ENCODE data around the gene NDUFB8.
A peak's percentile ranks its signal among the peaks of the same experiment; 100 is the strongest.

NDUFB8 gene

DNA sequence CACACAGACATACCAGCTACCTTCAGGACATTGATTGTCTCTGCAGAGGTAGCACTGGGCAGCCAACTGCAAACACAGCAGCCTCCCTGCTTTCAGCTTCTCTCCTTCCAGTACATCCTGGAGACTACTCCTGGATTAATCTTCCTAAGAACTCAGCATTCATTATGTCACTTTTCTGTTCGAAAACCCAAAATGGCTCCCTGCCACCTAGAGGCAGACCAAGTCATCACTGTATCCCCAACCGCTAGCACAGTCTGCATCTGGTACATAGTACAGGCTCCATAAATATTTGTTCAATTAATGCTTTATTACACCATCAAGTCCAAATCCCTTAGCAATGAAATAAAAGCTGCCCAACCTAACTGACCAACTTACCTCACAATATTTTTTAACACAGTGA lies 5.0 kb downstream of the NDUFB8 start:
- Histone ChIP-seq H3K4me3 (ENCODE audit: low read depth, low read length) (no peak overlapping the region), H3K27me3 (ENCODE audit: insufficient read depth, low read depth, severe bottlenecking) (peaks cover 11% of the 10 kb centered on the region), H3K36me3 (peaks cover 52% of the 10 kb centered on the region), H3K27ac (no peak overlapping the region), H3K9me3 (ENCODE audit: severe bottlenecking) (no peaks in the 10 kb centered on the region)
- TF ChIP-seq, protein P1, sequence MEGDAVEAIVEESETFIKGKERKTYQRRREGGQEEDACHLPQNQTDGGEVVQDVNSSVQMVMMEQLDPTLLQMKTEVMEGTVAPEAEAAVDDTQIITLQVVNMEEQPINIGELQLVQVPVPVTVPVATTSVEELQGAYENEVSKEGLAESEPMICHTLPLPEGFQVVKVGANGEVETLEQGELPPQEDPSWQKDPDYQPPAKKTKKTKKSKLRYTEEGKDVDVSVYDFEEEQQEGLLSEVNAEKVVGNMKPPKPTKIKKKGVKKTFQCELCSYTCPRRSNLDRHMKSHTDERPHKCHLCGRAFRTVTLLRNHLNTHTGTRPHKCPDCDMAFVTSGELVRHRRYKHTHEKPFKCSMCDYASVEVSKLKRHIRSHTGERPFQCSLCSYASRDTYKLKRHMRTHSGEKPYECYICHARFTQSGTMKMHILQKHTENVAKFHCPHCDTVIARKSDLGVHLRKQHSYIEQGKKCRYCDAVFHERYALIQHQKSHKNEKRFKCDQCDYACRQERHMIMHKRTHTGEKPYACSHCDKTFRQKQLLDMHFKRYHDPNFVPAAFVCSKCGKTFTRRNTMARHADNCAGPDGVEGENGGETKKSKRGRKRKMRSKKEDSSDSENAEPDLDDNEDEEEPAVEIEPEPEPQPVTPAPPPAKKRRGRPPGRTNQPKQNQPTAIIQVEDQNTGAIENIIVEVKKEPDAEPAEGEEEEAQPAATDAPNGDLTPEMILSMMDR (IDR thresholded peaks at IDR 0.05; ENCODE audit: low read depth, low read length) = 0 out of 2 replicates have a peak, but pooled peaks have one; percentile 1
- no peak for DNase-seq

DNA sequence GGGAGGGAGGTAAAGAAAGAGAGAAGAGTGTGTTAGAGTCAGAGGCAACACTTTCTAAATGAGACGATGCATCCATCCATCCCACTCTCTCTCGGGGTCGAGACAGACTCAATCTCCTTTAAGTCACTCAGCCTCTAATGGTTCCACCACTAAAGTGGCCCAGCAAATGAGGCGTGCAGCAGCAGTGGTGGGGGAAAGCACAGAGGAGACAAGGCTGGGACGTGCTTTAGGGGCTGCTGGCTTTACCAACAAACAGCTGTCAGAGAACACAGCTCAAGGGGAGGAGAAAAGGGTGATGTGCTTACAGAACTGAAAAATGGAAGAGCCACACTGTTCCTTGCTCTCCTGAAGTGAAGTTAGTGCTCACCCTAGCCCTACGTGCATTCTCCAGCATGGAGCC lies 5.5 kb downstream of the NDUFB8 start:
- Histone ChIP-seq H3K36me3 (peaks cover 52% of the 10 kb centered on the region), H3K27ac (no peak overlapping the region), H3K27me3 (ENCODE audit: insufficient read depth, low read depth, severe bottlenecking) (peaks cover 15% of the 10 kb centered on the region), H3K9me3 (ENCODE audit: severe bottlenecking) (no peaks in the 10 kb centered on the region), H3K4me3 (ENCODE audit: low read depth, low read length) (no peak overlapping the region)
- TF ChIP-seq, protein P1 (IDR thresholded peaks at IDR 0.05; ENCODE audit: low read depth, low read length) = no peak
- DNase-seq = no peak

DNA sequence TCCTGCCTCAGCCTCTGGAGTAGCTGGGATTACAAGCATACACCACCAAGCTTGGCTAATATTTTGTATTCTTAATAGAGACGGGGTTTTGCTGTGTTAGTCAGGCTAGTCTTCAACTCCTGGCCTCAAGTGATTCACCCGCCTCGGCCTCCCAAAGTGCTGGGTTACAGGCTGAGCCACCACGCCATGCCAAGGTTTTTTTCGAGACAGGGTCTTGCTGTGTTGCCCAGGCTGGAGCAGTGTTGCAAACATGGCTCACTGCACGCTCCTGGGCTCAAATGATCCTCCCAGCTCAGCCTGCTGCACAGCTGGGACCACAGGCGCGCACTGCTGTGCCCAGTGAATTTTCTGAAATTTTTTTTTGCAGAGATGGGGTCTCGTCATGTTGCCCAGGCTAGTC lies 6.7 kb downstream of the NDUFB8 start:
- no peak overlapping the region for H3K4me3 ChIP-seq (ENCODE audit: low read depth, low read length)
- H3K9me3 ChIP-seq (ENCODE audit: severe bottlenecking) = no peaks in the 10 kb centered on the region
- no peak for DNase-seq
- H3K27me3 ChIP-seq (ENCODE audit: insufficient read depth, low read depth, severe bottlenecking) = peaks cover 18% of the 10 kb centered on the region
- H3K36me3 ChIP-seq = peaks cover 45% of the 10 kb centered on the region
- no peak overlapping the region for H3K27ac ChIP-seq
- TF ChIP-seq, protein P1 (IDR thresholded peaks at IDR 0.05; ENCODE audit: low read depth, low read length) = no peak

DNA sequence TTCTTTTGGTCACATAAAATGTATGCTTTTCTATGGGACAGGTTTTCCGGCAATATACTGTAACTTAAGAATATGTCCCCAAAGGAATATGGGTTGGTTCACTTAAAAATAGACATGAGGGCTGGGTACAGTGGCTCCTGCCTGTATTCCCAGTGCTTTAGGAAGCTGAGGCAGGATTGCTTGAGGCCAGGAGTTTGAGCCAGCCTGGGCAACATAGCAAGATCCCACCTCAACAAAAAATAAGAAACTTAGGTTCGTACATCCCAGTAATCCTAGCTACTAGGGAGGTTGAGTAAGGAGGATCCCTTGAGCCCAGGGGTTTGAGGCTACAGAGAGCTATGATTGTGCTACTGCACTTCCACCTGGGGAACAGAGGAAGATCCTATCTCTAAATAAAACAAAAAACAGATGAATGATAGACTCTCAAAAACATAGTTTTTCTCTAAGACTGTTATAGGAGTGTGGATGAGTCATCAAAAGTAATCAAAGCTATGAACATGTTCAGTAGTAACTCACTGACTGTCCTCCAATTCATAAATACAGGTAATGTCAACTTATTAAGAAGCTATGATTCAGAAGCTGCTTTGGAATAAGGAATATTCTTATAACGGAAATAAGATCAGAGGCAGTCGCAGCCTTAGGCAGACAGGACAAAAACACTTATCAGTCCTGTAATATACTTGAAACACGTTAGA lies 7.4 kb downstream of the NDUFB8 start:
- Histone ChIP-seq H3K27me3 (ENCODE audit: insufficient read depth, low read depth, severe bottlenecking) (peaks cover 18% of the 10 kb centered on the region), H3K4me3 (ENCODE audit: low read depth, low read length) (no peak overlapping the region)

GRCh38 chr10:100520811-100521210 lies 8.9 kb downstream of the NDUFB8 start:
- H3K9me3 ChIP-seq (ENCODE audit: severe bottlenecking) = no peaks in the 10 kb centered on the region
- no peak for DNase-seq
- no peak overlapping the region for H3K27ac ChIP-seq
- H3K4me3 ChIP-seq (ENCODE audit: low read depth, low read length) = no peak overlapping the region
- peaks cover 23% of the 10 kb centered on the region for H3K36me3 ChIP-seq
- H3K27me3 ChIP-seq (ENCODE audit: insufficient read depth, low read depth, severe bottlenecking) = peaks cover 18% of the 10 kb centered on the region
- TF ChIP-seq, protein P1 (IDR thresholded peaks at IDR 0.05; ENCODE audit: low read depth, low read length) = no peak

More for the DNA sequence above, 7.4 kb downstream of the NDUFB8 start:
- no peak for DNase-seq
- no peaks in the 10 kb centered on the region for H3K9me3 ChIP-seq (ENCODE audit: severe bottlenecking)
- no peak overlapping the region for H3K27ac ChIP-seq
- TF ChIP-seq, protein P1 (IDR thresholded peaks at IDR 0.05; ENCODE audit: low read depth, low read length) = no peak
- H3K36me3 ChIP-seq = peaks cover 38% of the 10 kb centered on the region
